Fibroblast of skin of right quadriceps (primary cell): Measurements from ENCODE around the gene ID2.
A peak's percentile ranks its signal among the peaks of the same experiment; 100 is the strongest.

Experiments
- DNase-seq: peaks from one replicate; pipeline ENCODE4 v3.0.0-alpha.2; 2013

ID2 gene

GRCh38 chr2:8648441-8649213 is 33.2 kb upstream of the ID2 start:
- DNase-seq: no peak

- no peak for DNase-seq
These were observed 32.1 kb upstream of the ID2 start for GRCh38 chr2:8649718-8650117.

GRCh38 chr2:8650256-8650655 is 31.6 kb upstream of the ID2 start:
- DNase-seq: no peak

- DNase-seq: no peak
These were observed 29.0 kb upstream of the ID2 start for GRCh38 chr2:8652774-8653426.

DNA sequence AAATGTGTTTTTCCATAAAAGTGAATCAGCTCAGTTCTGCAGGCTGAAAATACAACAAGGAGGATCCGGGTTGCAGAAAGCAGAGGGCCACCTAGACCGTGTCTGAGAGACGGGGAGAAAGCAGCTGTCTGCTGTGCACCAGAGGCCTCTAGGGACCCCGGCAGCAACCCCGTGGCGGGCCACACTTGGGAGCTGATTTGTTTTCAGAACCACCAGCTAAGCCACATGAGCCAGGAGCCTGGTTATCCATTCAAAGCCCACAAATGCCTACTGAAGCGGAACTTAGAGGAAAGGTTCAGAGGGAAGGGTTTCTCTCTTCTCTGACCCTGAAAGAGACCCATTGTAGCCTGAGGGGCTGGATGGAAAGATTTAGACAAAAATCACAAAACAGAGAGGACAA is 28.4 kb upstream of the ID2 start:
- no peak for DNase-seq

- no peak for DNase-seq
These were observed 27.8 kb upstream of the ID2 start for GRCh38 chr2:8654041-8654440.

DNA sequence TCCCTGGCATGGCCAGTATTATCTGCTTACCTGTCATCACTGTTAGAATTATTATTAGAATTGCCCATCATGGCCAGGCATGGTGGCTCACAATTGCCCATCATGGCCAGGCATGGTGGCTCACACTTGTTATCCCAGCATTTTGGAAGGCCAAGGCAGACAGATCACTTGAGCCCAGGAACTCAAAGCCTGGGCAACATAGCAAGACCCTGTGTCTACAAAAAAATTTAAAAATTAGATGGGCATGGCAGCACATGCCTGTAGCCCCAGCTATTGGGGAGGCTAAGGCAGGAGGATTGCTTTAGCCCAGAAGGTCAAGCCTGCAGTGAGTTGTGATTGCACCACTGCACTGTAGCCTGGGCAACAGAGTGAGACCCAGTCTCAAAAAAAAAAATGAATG is 27.4 kb upstream of the ID2 start:
- no peak for DNase-seq

- DNase-seq: peak; percentile 79
These were observed 25.7 kb upstream of the ID2 start for GRCh38 chr2:8656160-8656641.

- no peak for DNase-seq
These were observed 25.0 kb upstream of the ID2 start for GRCh38 chr2:8656811-8657210.

- no peak for DNase-seq
These were observed 24.3 kb upstream of the ID2 start for GRCh38 chr2:8657423-8658062.

- no peak for DNase-seq
These were observed 23.6 kb upstream of the ID2 start for GRCh38 chr2:8658064-8658862.

DNA sequence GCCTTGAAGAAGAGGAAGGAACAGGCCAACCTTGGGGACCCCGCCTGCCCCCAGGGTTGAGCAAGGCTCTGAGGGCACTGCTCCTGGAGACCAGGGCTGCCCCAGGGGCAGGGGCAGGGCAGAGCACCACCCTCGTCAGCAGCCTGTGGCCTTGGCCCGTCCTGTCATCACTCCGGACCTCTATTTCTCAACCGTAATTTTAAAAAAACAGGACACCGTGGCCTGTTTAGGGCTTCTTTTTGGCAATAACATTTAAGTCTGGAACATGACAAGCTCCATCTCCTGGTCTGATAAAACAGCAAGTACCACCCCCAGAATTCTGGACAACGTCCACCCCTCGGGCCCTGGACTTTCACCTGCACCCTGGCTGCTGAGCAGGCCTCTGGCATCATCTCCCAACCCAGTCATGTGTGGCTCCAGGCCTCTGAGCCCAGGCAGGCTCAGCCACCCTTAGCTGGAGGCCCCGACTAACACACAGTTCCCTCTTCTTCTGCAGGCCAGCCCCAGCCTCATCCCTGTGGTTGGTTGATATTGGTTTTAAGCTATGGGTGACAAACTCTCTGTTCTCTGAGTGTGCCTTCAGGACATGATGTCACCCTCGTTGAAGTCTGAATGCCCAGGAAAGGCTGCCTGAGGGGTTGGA is 22.6 kb upstream of the ID2 start:
- DNase-seq: no peak

DNA sequence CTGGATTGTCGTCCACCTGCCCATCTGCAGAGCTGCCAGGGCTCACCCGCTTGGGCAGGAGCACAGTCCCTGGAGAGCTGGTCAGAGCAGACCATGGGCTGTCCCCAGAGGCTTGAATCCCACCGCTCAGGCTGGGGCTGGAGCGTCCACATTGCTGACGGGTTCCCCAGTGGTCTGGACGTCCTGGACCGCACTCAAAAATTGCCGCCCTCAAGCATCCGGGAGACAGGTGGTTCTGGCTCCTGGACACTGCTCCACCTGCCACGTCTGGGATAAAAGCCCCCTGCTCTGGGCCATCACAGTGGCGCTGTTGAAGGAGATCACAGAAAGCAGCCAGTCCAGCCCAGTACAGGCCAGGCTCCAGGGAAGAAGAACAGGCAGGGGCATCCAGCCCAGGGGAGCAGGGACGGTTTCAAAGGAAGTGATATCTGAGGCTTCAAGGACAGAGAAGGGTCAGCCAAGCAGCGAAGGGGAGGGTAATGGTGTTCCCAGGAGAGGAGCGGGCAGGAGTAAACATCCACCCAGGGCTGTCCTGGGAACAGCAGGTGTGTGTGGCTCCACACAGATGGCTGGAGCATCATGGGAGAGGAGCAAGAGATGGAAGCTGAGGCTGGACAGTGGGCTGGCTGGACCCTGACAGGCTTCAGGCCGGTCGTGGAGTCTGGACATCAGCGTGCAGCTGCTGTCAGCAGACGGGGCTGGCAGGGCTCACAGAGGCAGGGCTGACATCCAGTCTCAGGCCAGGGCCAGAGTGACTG is 21.9 kb upstream of the ID2 start:
- no peak for DNase-seq

- DNase-seq: no peak
These were observed 20.6 kb upstream of the ID2 start for GRCh38 chr2:8661235-8661634.

DNA sequence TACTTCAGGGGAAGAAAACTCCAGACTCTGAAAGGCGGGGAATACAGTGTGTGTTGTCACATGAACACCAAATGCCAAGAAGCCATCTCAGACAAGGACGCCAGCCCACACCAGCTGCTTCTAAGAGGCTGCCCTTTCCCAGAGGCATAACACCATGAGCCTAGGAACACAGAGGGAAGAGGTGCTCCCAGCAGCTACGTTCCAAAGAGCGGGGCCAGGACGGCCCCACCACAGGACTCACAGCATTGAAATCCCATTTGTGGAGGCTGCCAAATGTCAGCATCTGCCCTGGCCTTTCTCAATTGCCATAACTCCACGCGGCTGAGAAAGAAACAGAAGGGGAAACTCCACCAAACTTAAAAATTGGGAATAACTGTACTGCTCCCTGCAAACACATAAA is 20.1 kb upstream of the ID2 start:
- peak; percentile 53 for DNase-seq

DNA sequence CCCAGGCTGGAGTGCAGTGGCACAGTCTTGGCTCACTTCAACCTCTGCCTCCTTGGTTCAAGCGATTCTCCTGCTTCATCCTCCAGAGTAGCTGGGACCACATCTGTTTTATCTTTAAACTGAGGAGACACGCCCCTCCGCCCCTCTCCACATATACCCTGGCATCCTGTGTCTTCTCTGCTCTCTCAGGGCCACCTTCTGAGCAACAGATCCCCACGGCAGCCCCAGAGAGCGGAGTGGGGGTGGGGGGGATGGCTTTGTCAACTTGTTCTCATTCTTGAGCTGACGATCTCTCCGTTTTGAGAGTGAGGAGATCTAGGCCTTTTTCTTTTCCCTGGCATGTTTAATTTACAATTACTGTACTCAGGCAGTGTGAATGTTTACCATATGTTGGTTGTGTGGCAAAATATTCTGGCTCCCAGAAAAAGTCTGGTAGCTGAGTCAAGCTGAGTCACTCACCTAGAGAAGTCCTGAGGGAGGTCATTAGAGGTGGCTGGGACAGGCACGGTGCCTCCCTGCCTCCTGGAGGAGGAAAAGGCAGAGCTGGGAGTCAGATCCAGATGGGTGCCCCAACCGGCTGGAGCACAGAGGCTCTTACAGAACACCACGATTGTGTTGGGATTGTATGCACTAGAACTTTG is 19.5 kb upstream of the ID2 start:
- DNase-seq: peak; percentile 95

DNA sequence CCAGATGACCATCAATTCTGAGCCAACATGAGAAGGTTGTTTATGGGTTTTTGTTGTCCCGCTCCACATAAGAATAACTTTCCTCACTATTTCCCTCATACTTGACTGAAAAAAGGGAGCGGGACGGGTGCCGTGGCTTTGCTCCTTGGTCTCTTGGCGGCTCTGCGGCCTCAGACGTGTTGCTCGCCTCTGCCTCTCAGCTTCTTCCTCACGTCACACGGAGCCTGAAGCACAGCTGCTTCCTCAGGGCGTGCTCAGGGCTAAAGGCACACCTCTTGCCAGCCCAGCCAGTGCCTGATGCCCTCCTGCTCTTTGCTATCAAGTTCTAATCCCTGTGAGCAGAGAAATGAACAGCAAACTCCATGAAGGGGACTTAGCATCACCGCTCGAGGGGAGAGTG is 17.9 kb upstream of the ID2 start:
- DNase-seq: no peak

DNA sequence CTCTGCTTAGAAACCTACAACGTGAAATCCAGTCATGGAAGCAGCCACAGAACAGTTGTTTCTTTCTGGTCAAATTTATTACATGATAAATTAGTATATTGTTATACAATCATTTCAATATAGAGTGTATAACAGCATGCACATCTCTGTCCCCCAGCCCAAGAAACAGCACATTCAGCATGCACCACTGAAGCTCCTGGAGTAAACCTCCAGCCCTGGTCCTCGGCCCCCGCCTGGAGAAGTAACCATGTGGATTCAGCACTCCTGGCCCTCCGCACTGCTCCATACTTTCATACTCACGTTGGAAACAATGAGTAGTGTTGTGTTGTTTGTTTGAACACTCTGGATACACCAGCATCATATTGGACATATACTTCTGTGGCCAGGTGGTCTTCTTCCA is 15.3 kb upstream of the ID2 start:
- no peak for DNase-seq

DNA sequence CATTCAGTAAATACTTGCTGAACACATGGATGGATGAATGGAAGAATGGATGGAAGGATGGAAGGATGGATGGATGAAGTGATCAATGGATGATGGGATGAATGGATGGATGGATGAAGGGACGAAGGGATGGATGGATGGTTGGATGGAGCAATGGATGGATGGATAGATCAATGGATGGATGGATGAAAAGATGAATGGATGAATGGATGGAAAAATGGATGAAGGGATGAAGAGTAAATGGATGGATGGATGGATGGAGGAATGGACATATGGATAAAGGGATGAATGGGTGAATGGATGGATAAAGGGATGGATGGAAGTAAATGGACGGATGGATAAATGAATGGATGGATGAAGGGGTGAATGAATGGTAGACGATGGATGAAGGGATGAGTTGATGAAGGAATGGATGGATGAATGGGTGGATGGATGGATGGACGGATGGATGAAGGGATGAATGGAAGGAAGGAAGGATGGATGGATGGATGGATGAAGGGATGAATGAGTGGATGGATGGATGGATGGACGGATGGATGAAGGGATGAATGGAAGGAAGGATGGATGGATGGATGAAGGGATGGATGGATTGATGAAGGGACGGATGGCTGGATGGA is 13.9 kb upstream of the ID2 start:
- DNase-seq: no peak

DNA sequence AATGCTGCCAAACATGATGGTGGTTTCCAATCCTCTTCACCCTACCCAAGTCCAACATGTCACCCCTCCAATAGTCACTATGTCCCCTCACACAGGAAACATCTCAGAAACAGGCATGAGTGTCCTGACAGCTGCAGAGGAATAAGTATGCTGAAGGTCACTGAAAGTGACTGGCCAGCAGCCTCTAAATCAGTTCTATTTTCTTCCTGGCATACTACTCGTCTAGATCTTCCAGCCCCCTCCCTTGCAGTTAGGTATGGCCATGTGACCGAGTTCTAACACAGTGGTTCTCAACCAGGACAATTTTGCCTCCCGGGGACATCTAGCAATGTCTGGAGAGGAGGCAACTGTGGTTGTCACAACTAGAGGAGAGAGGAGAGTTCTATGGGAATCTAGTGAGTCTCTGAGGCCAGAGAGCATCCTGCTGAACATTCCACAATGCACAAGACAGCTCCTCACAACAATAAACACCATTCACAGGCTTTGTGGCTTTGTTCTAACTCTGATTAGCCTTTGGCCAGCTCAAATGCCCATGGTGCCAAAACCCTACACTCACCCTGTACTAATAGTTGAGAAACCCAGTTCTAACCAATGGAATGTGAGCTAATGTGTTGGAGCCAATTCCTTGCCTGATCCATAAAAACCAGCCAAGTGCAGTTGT is 12.6 kb upstream of the ID2 start:
- DNase-seq: peak; percentile 28
